Gastrocnemius medialis (tissue), 4 donors: Measurements from ENCODE around the gene ZNRF3. TPM values are rescaled to one million over a fixed set of nuclear protein-coding genes. Genes with fewer than 3 reads are reported as not detected.

Experiments used
- ATAC-seq, 2 donors: fragments of 150-250 bp; one replicate each; pipeline ENCODE4 v1.9.1; 2016
- DNase-seq, 2 donors: peaks; one replicate each; pipeline ENCODE4 v3.0.0-alpha.2; 2019
- H3K27ac ChIP-seq, 4 donors: fragments of 200-600 bp; sonication (generic); 1 replicate in 1 of 4; 2 replicates in 3 of 4; pipeline ENCODE4 v1.5.1; 2016 to 2018; ENCODE audit warnings: mild to moderate bottlenecking in 2 of 4, moderate library complexity in 1 of 4
- H3K27me3 ChIP-seq, 3 donors: fragments of 200-600 bp; sonication (generic) in 2 of 3; 1 replicate in 1 of 3; 2 replicates in 2 of 3; pipeline versions ENCODE4 v1.5.1 to v1.6.0; 2016 to 2019; ENCODE audit warnings: mild to moderate bottlenecking in 1 of 3, moderate library complexity in 1 of 3
- H3K36me3 ChIP-seq, 2 donors: fragments of 200-600 bp; sonication (generic) in 1 of 2; one replicate each; pipeline ENCODE4 v1.5.1; 2017 to 2018
- H3K4me1 ChIP-seq, 2 donors: fragments of 200-600 bp; sonication (generic) in 1 of 2; one replicate each; pipeline ENCODE4 v1.5.1; 2016 to 2017; ENCODE audit warnings: mild to moderate bottlenecking in 2 of 2
- H3K4me3 ChIP-seq, 4 donors: fragments of 200-600 bp; sonication (generic) in 3 of 4; 1 replicate in 1 of 4; 2 replicates in 3 of 4; pipeline ENCODE4 v1.5.1; 2016 to 2019; ENCODE audit warnings: mild to moderate bottlenecking in 2 of 4
- H3K9me3 ChIP-seq, 3 donors: fragments of 200-600 bp; sonication (generic) in 2 of 3; 1 replicate in 1 of 3; 2 replicates in 2 of 3; pipeline ENCODE4 v1.5.1; 2016 to 2019
- CTCF ChIP-seq, 5 experiments: fragments of 450-650 bp in 3 of 5; fragments of 200-600 bp in 2 of 5; sonication (generic) in 2 of 5; IDR thresholded peaks in 4 of 5; conservative IDR thresholded peaks in 1 of 5; 1 replicate in 4 of 5; 2 replicates in 1 of 5; pipeline ENCODE4 v1.5.1; 2016 to 2019; ENCODE audit warnings: antibody characterized with exemption in 5 of 5, mild to moderate bottlenecking in 3 of 5, moderate library complexity in 3 of 5
- POLR2A ChIP-seq, 2 donors: fragments of 450-650 bp; IDR thresholded peaks; one replicate each; pipeline ENCODE4 v1.6.1; 2017; ENCODE audit warnings: antibody characterized with exemption in 2 of 2, mild to moderate bottlenecking in 2 of 2, moderate library complexity in 2 of 2
- in situ Hi-C, 4 donors: fragments of 200-750 bp; cut with MboI; loops; one replicate each; pipeline versions ENCODE4 v1.15.0 to v1.8.0; 2017; ENCODE audit warnings: low sequenced_read_pairs in 4 of 4
- intact Hi-C: fragments of 100-400 bp; cut with DNase I; formaldehyde crosslinking; loops from one replicate; pipeline ENCODE4 v1.15.1; 2023; ENCODE audit warnings: low total_unique reads
- total RNA-seq, 4 donors: library from RNA; depleted of rRNA; stranded (reverse); fragments of >200 nt; gene quantifications; one replicate each; pipeline versions ENCODE4 v1.1.0 to v1.2.3, GENCODE V29; 2016

ZNRF3 gene
- total RNA-seq, 4 donors from 2014 or later: 7.8 to 19.1 (median 11.1) TPM

- Histone ChIP-seq H3K27ac (peak overlapping the region in 2 of 4 donors; percentile 19 to 65), H3K9me3 (no peaks in the 10 kb centered on the region), H3K27me3 (no peaks in the 10 kb centered on the region), H3K36me3 (no peaks in the 10 kb centered on the region), H3K4me1 (peaks cover 60 to 73% of the 10 kb centered on the region in 2 donors), H3K4me3 (no peak overlapping the region)
- DNase-seq (no peak), ATAC-seq (no peak)
- in situ Hi-C loops (no loop called here), intact Hi-C loops (loop anchor here (10.0 kb wide), 1 partner anchor 59 kb away; no protein-coding TSS in a partner anchor)
- TF ChIP-seq POLR2A (IDR thresholded peaks at IDR 0.05) (no peak), CTCF (IDR thresholded peaks at IDR 0.05 in 4 of 5, conservative IDR thresholded peaks at IDR 0.05 in 1 of 5) (no peak)
Measured at GRCh38 chr22:28953976-28954880, 70.9 kb downstream of the ZNRF3 start.

GRCh38 chr22:28955817-28956216, 72.4 kb downstream of the ZNRF3 start:
- no peak for TF ChIP-seq CTCF (IDR thresholded peaks at IDR 0.05 in 4 of 5, conservative IDR thresholded peaks at IDR 0.05 in 1 of 5)
- TF ChIP-seq POLR2A (IDR thresholded peaks at IDR 0.05): no peak
- Histone ChIP-seq H3K4me3 (no peak overlapping the region), H3K36me3 (no peaks in the 10 kb centered on the region), H3K9me3 (no peaks in the 10 kb centered on the region), H3K4me1 (peaks cover 56 to 72% of the 10 kb centered on the region in 2 donors), H3K27me3 (no peaks in the 10 kb centered on the region), H3K27ac (no peak overlapping the region)
- intact Hi-C loops: loop anchor here (10.0 kb wide), 1 partner anchor 61 kb away; no protein-coding TSS in a partner anchor
- in situ Hi-C loops: no loop called here
- DNase-seq: no peak
- no peak for ATAC-seq

- in situ Hi-C loops (no loop called here), intact Hi-C loops (loop anchor here (10.0 kb wide), 1 partner anchor 62 kb away; no protein-coding TSS in a partner anchor)
- no peak for ATAC-seq
- Histone ChIP-seq H3K36me3 (no peaks in the 10 kb centered on the region), H3K27ac (no peak overlapping the region), H3K4me1 (peaks cover 56 to 76% of the 10 kb centered on the region in 2 donors), H3K9me3 (no peaks in the 10 kb centered on the region), H3K4me3 (no peak overlapping the region), H3K27me3 (no peaks in the 10 kb centered on the region)
- no peak for DNase-seq
- no peak for TF ChIP-seq POLR2A (IDR thresholded peaks at IDR 0.05)
Measured at GRCh38 chr22:28956506-28956905, 73.1 kb downstream of the ZNRF3 start.

GRCh38 chr22:28958611-28959010, 75.2 kb downstream of the ZNRF3 start:
- intact Hi-C loops (loop anchor here (10.0 kb wide), 1 partner anchor 64 kb away; no protein-coding TSS in a partner anchor), in situ Hi-C loops (no loop called here)
- no peak overlapping the region for H3K4me3 ChIP-seq
- ATAC-seq (peak; percentile 56 to 97), DNase-seq (peak in 1 of 2 donors; percentile 44)
- H3K9me3 ChIP-seq: no peaks in the 10 kb centered on the region
- H3K27me3 ChIP-seq: no peaks in the 10 kb centered on the region
- peaks cover 47 to 58% of the 10 kb centered on the region in 2 donors for H3K4me1 ChIP-seq
- H3K36me3 ChIP-seq: no peaks in the 10 kb centered on the region
- H3K27ac ChIP-seq: peak overlapping the region in 3 of 4 donors; percentile 41 to 80 (median 64)
- TF ChIP-seq CTCF (IDR thresholded peaks at IDR 0.05 in 4 of 5, conservative IDR thresholded peaks at IDR 0.05 in 1 of 5) (no peak), POLR2A (IDR thresholded peaks at IDR 0.05) (peak in 1 of 2 donors; percentile 15)

GRCh38 chr22:28962042-28962554, 78.7 kb downstream of the ZNRF3 start:
- no peaks in the 10 kb centered on the region for H3K36me3 ChIP-seq
- in situ Hi-C loops: no loop called here
- DNase-seq (no peak), ATAC-seq (no peak)
- no peak overlapping the region for H3K27ac ChIP-seq
- no peaks in the 10 kb centered on the region for H3K27me3 ChIP-seq
- intact Hi-C loops: no loop called here
- H3K4me1 ChIP-seq: peaks cover 35 to 39% of the 10 kb centered on the region in 2 donors
- no peak overlapping the region for H3K4me3 ChIP-seq
- TF ChIP-seq POLR2A (IDR thresholded peaks at IDR 0.05): no peak
- H3K9me3 ChIP-seq: no peaks in the 10 kb centered on the region
